IMR-90 (cell line): ENCODE data around the gene LYRM7. TPM values are rescaled to one million over a fixed set of nuclear protein-coding genes. Genes with fewer than 3 reads are reported as not detected.

Experiments
- ATAC-seq: fragments of 200-7000 bp; cut with Tn5 transposase; 2 replicates; pipeline ENCODE4 v1.9.1; 2020; ENCODE audit warnings: low read depth, mild to moderate bottlenecking, moderate library complexity
- BruUV-seq: library from RNA; stranded (reverse); fragments of 400-500 nt; replicated peaks from 2 replicates; lab custom pipeline; 2021; lab: Mats Ljungman, UMichigan
- CTCF ChIA-PET: fragments of 300-600 bp; formaldehyde crosslinking; extraction: SDS; loops from one replicate; lab custom pipeline; 2021; ENCODE audit warnings: antibody characterized with exemption; lab: Yijun Ruan, JAX
- POLR2A ChIA-PET: fragments of 300-600 bp; sonication (Branson Sonifier 250); formaldehyde crosslinking; loops from one replicate; lab custom pipeline; 2022; ENCODE audit warnings: antibody characterized with exemption; ENCODE audit not compliant: unreplicated experiment; lab: Charles Lee
- DNase-seq: peaks from one replicate; pipeline ENCODE4 v3.0.0; 2013
- H2AFZ ChIP-seq: replicated peaks from 2 replicates; pipeline ENCODE3; 2013; ENCODE audit warnings: low read length, mild to moderate bottlenecking; ENCODE audit not compliant: poor library complexity
- H2AK5ac ChIP-seq: 2 replicates; pipeline ENCODE4 v1.6.1; 2013; ENCODE audit warnings: low read depth, low read length, inconsistent platforms
- H2AK9ac ChIP-seq: replicated peaks from 2 replicates; pipeline ENCODE3; 2013; ENCODE audit warnings: mild to moderate bottlenecking, low read depth, low read length, moderate library complexity; ENCODE audit not compliant: poor library complexity
- H2BK120ac ChIP-seq: 2 replicates; pipeline ENCODE4 v1.6.1; 2013; ENCODE audit warnings: low read depth, low read length, inconsistent platforms
- H2BK15ac ChIP-seq: 3 replicates; pipeline ENCODE4 v1.6.1; 2013; ENCODE audit warnings: low read depth, low read length, inconsistent platforms
- H2BK20ac ChIP-seq: 2 replicates; pipeline ENCODE4 v1.6.1; 2013; ENCODE audit warnings: low read depth, mild to moderate bottlenecking, inconsistent platforms, low read length, moderate library complexity
- H2BK5ac ChIP-seq: 2 replicates; pipeline ENCODE4 v1.6.1; 2013; ENCODE audit warnings: mild to moderate bottlenecking, low read depth, low read length, inconsistent platforms; ENCODE audit not compliant: poor library complexity, severe bottlenecking
- H3K14ac ChIP-seq: replicated peaks from 2 replicates; pipeline ENCODE4 v1.6.1; 2013; ENCODE audit warnings: low read depth, low read length, inconsistent platforms
- H3K18ac ChIP-seq: 2 replicates; pipeline ENCODE4 v1.6.1; 2013; ENCODE audit warnings: low read depth, low read length, control low read depth
- H3K23ac ChIP-seq: 2 replicates; pipeline ENCODE4 v1.6.1; 2013; ENCODE audit warnings: low read depth, low read length, inconsistent platforms
- H3K27ac ChIP-seq: 2 replicates; pipeline ENCODE4 v1.5.1; 2013; ENCODE audit warnings: mild to moderate bottlenecking, control low read depth, low read length; ENCODE audit not compliant: insufficient read depth
- H3K27me3 ChIP-seq: 2 replicates; pipeline ENCODE4 v1.6.1; 2013; ENCODE audit warnings: low read length; ENCODE audit not compliant: control insufficient read depth, insufficient read depth
- H3K36me3 ChIP-seq: 2 replicates; pipeline ENCODE4 v1.6.1; 2013; ENCODE audit warnings: low read length, mixed read lengths; ENCODE audit not compliant: control insufficient read depth, insufficient read depth
- H3K4ac ChIP-seq: 2 replicates; pipeline ENCODE4 v1.6.1; 2013; ENCODE audit warnings: low read depth, low read length, inconsistent platforms
- H3K4me1 ChIP-seq: 2 replicates; pipeline ENCODE4 v1.6.1; 2013; ENCODE audit warnings: low read length, mixed read lengths; ENCODE audit not compliant: control insufficient read depth, insufficient read depth
- H3K4me2 ChIP-seq: 2 replicates; pipeline ENCODE4 v1.6.1; 2013; ENCODE audit warnings: low read depth, mild to moderate bottlenecking, control low read depth, low read length, moderate library complexity
- H3K4me3 ChIP-seq: 2 replicates; pipeline ENCODE4 v1.5.1; 2013; ENCODE audit warnings: low read depth, mild to moderate bottlenecking, control low read depth, low read length, moderate library complexity; ENCODE audit not compliant: insufficient read depth
- H3K56ac ChIP-seq: 2 replicates; pipeline ENCODE4 v1.6.1; 2013; ENCODE audit warnings: low read length, inconsistent platforms; ENCODE audit not compliant: insufficient read depth; ENCODE audit errors: extremely low read depth
- H3K79me1 ChIP-seq, 2 experiments: 2 replicates each; pipeline ENCODE4 v1.6.1; 2013; ENCODE audit warnings: low read length in 2 of 2, inconsistent platforms in 1 of 2, low read depth in 1 of 2
- H3K9ac ChIP-seq: 2 replicates; pipeline ENCODE4 v1.6.1; 2013; ENCODE audit warnings: low read depth, low read length, control low read depth
- H3K9me1 ChIP-seq: 2 replicates; pipeline ENCODE4 v1.6.1; 2013; ENCODE audit warnings: low read length, inconsistent platforms; ENCODE audit not compliant: insufficient read depth
- H3K9me3 ChIP-seq: 2 replicates; pipeline ENCODE4 v1.6.1; 2013; ENCODE audit warnings: low read length; ENCODE audit not compliant: control insufficient read depth, insufficient read depth
- H4K20me1 ChIP-seq: 2 replicates; pipeline ENCODE4 v1.6.1; 2013; ENCODE audit warnings: low read length, inconsistent platforms; ENCODE audit not compliant: insufficient read depth
- H4K5ac ChIP-seq: 2 replicates; pipeline ENCODE4 v1.6.1; 2013; ENCODE audit warnings: mild to moderate bottlenecking, low read depth, low read length, control low read depth
- H4K8ac ChIP-seq, 2 experiments: 2 replicates each; pipeline ENCODE4 v1.6.1; 2013; ENCODE audit warnings: low read depth in 2 of 2, low read length in 2 of 2, control low read depth in 1 of 2, inconsistent platforms in 1 of 2
- H4K91ac ChIP-seq: 2 replicates; pipeline ENCODE4 v1.6.1; 2013; ENCODE audit warnings: low read depth, low read length, inconsistent platforms; ENCODE audit not compliant: insufficient read depth
- ELK1 ChIP-seq: fragments of 150-350 bp; IDR thresholded peaks from 2 replicates; pipeline ENCODE4 v1.6.1; 2016; ENCODE audit warnings: low read depth, mild to moderate bottlenecking, low read length, moderate library complexity, borderline replicate concordance
- FOS ChIP-seq: fragments of 150-350 bp; IDR thresholded peaks from 2 replicates; pipeline ENCODE4 v1.6.1; 2016; ENCODE audit warnings: low read depth, low read length
- MAFK ChIP-seq: IDR thresholded peaks from 2 replicates; pipeline ENCODE4 v1.6.1; 2012; ENCODE audit warnings: low read depth, low read length, improper control_type of control experiment
- POLR2A ChIP-seq: IDR thresholded peaks from 2 replicates; pipeline ENCODE4 v1.6.1; 2012; ENCODE audit warnings: mild to moderate bottlenecking, low read depth, low read length
- RAD21 ChIP-seq: IDR thresholded peaks from 2 replicates; pipeline ENCODE4 v1.6.1; 2012; ENCODE audit warnings: low read length, improper control_type of control experiment
- RCOR1 ChIP-seq: IDR thresholded peaks from 2 replicates; pipeline ENCODE4 v1.6.1; 2012; ENCODE audit warnings: mild to moderate bottlenecking, low read length, improper control_type of control experiment; ENCODE audit not compliant: insufficient replicate concordance
- RFX5 ChIP-seq: IDR thresholded peaks from 2 replicates; pipeline ENCODE4 v1.8.0; 2012; ENCODE audit warnings: low read depth, mild to moderate bottlenecking, low read length, moderate library complexity
- SMC3 ChIP-seq: fragments of 150-350 bp; IDR thresholded peaks from 2 replicates; pipeline ENCODE4 v1.6.1; 2016; ENCODE audit warnings: low read depth, mild to moderate bottlenecking, antibody characterized with exemption, low read length, moderate library complexity
- WGBS, 2 experiments: methylation state at CpG; one replicate each; pipeline versions ENCODE4 v1.1.5 to v1.1.7; 2013; ENCODE audit warnings: missing lambda C conversion rate in 2 of 2; ENCODE audit not compliant: insufficient read length in 1 of 2; ENCODE audit errors: extremely low coverage in 2 of 2; 5-methylcytosine and 5-hydroxymethylcytosine counted together
- dilution Hi-C: fragments of 300-500 bp; cut with HindIII; formaldehyde crosslinking; loops from one replicate; pipeline ENCODE4 v1.14.3; 2018; ENCODE audit warnings: low sequenced_read_pairs; ENCODE audit not compliant: unreplicated experiment
- in situ Hi-C: fragments of 300-500 bp; cut with MboI; formaldehyde crosslinking; loops from 3 replicates; pipeline ENCODE4 v1.14.3; 2019; ENCODE audit warnings: low sequenced_read_pairs, inconsistent platforms, mixed read lengths
- intact Hi-C: fragments of 100-400 bp; cut with micrococcal nuclease; formaldehyde crosslinking; loops from 2 replicates; pipeline ENCODE4 v1.10.0; 2022
- polyA plus RNA-seq, 3 experiments: library from polyadenylated mRNA; depleted of rRNA; stranded (reverse); fragments of >200 nt; gene quantifications; 2 replicates each; pipeline ENCODE4 v1.2.3, GENCODE V29; 2012; ENCODE audit warnings: low replicate concordance in 1 of 3
- total RNA-seq: library from RNA; depleted of rRNA; stranded (reverse); fragments of >200 nt; gene quantifications from 2 replicates; pipeline ENCODE4 v1.2.3, GENCODE V29; 2012

Gene LYRM7
- total and polyA plus RNA-seq, 2 of the 4 experiments (the other 2 are of a cell fraction): 2.5 to 3.4 TPM

GRCh38 chr5:131156957-131157356, 13.8 kb upstream of the LYRM7 start:
- Histone ChIP-seq H2BK120ac (no peak overlapping the region), H3K4me2 (no peak overlapping the region), H3K23ac (no peak overlapping the region), H3K27me3 (no peaks in the 10 kb centered on the region), H3K36me3 (peaks cover 14% of the 10 kb centered on the region), H2AK9ac (no peak overlapping the region), H4K91ac (no peak overlapping the region), H3K4me1 (no peaks in the 10 kb centered on the region), H3K9me1 (no peaks in the 10 kb centered on the region; the same call in 1 of the 2 replicates), H3K18ac (no peak overlapping the region), H3K27ac (no peak overlapping the region), H3K14ac (no peak overlapping the region), H3K9me3 (no peaks in the 10 kb centered on the region), H3K4me3 (no peak overlapping the region), H3K79me1 (peaks cover 7 to 12% of the 10 kb centered on the region in 2 experiments; a peak in 2 of 4 replicates), H2BK15ac (no peak overlapping the region), H2AK5ac (no peak overlapping the region), H4K8ac (no peak overlapping the region), H3K56ac (no peak overlapping the region), H2BK5ac (no peak overlapping the region), H3K4ac (no peak overlapping the region), H4K20me1 (no peaks in the 10 kb centered on the region), H3K9ac (no peak overlapping the region), H2BK20ac (no peak overlapping the region), H2AFZ (no peak overlapping the region), H4K5ac (no peak overlapping the region)
- intact Hi-C loops (no loop called here), in situ Hi-C loops (no loop called here), dilution Hi-C loops (no loop called here)
- ChIA-PET POLR2A (no interaction called here), CTCF (no interaction called here)
- 88% methylated on average over 5 of the region's 5 CpGs; no CpG with 5 or more reads in 1 of the 2 experiments for whole genome bisulfite sequencing, 2 experiments
- BruUV-seq: no TSS peak
- ATAC-seq (no peak), DNase-seq (no peak)
- TF ChIP-seq RFX5 (no peak), SMC3 (no peak), POLR2A (no peak), ELK1 (no peak), RCOR1 (no peak), RAD21 (no peak), MAFK (no peak), FOS (no peak)
